K562 (cell line): ENCODE data around the gene RHOF. TPM values are rescaled to one million over a fixed set of nuclear protein-coding genes. Genes with fewer than 3 reads are reported as not detected.

ENCODE experiments used
- ATAC-seq: fragments of 200-7000 bp; cut with Tn5 transposase; 3 replicates; pipeline ENCODE4 v1.9.1; 2020; ENCODE audit warnings: moderate library complexity
- BruUV-seq: library from RNA; stranded (reverse); fragments of 400-500 nt; replicated peaks from 2 replicates; lab custom pipeline; 2021; lab: Mats Ljungman, UMichigan
- CTCF ChIA-PET: fragments of 300-600 bp; formaldehyde crosslinking; extraction: SDS; loops from one replicate; lab custom pipeline; 2021; ENCODE audit warnings: low intra/inter-chr PET ratio; lab: Yijun Ruan, JAX
- POLR2A ChIA-PET: fragments of 300-600, 350-650 bp; sonication (Branson Sonifier 250); formaldehyde crosslinking; extraction: SDS; loops from one replicate; lab custom pipeline; 2021; ENCODE audit warnings: antibody characterized with exemption, inconsistent platforms; lab: Yijun Ruan, JAX
- DNase-seq, 4 experiments: peaks; one replicate each; pipeline versions ENCODE4 v3.0.0 to v3.0.0-alpha.2; 2011 to 2018; ENCODE audit warnings: low spot score in 3 of 4, mixed read lengths in 3 of 4; ENCODE audit errors: extremely low read depth in 1 of 4
- FAIRE-seq: peaks from 2 replicates; lab custom pipeline; 2011; peaks lifted over from hg19 to GRCh38; lab: Jason Lieb, UNC
- H2AFZ ChIP-seq: 2 replicates; pipeline ENCODE4 v1.6.0; 2011; ENCODE audit warnings: low read depth, low read length, control low read depth, inconsistent platforms
- H3K27ac ChIP-seq: fragments of 200-600 bp; 3 replicates; pipeline ENCODE4 v1.8.0; 2011; ENCODE audit warnings: low read depth, mild to moderate bottlenecking, control low read depth, inconsistent platforms, low read length, moderate library complexity, mixed read lengths; ENCODE audit errors: extremely low read depth
- H3K27me3 ChIP-seq, 2 experiments: fragments of 300-600 bp in 1 of 2; 2 replicates in 1 of 2; 3 replicates in 1 of 2; pipeline versions ENCODE4 v1.6.0 to v1.8.0; 2011; ENCODE audit warnings: inconsistent platforms in 2 of 2, low read length in 2 of 2, mild to moderate bottlenecking in 1 of 2, mixed read lengths in 1 of 2, moderate library complexity in 1 of 2; ENCODE audit not compliant: control insufficient read depth in 2 of 2, insufficient read depth in 2 of 2
- H3K36me3 ChIP-seq: fragments of 300-600 bp; 3 replicates; pipeline ENCODE4 v1.8.0; 2011; ENCODE audit warnings: mild to moderate bottlenecking, low read length, inconsistent platforms; ENCODE audit not compliant: control insufficient read depth, insufficient read depth
- H3K4me1 ChIP-seq, 2 experiments: fragments of 200-600 bp in 1 of 2; replicated peaks in 1 of 2; 2 replicates in 1 of 2; 3 replicates in 1 of 2; pipeline versions ENCODE4 v1.5.1 to v1.8.0; 2011; ENCODE audit warnings: inconsistent platforms in 2 of 2, low read length in 2 of 2, mild to moderate bottlenecking in 1 of 2, mixed read lengths in 1 of 2, moderate library complexity in 1 of 2; ENCODE audit not compliant: control insufficient read depth in 2 of 2, insufficient read depth in 2 of 2
- H3K4me2 ChIP-seq: 2 replicates; pipeline ENCODE4 v1.6.1; 2011; ENCODE audit warnings: low read length, control low read depth, inconsistent platforms, mixed read lengths; ENCODE audit not compliant: insufficient read depth
- H3K4me3 ChIP-seq: fragments of 200-600 bp; sonication (generic), shearing (Covaris generic); 2 replicates; pipeline ENCODE4 v1.5.1; 2016; ENCODE audit warnings: control low read depth, inconsistent platforms
- H3K79me2 ChIP-seq: fragments of 200-600 bp; 3 replicates; pipeline ENCODE4 v1.8.0; 2011; ENCODE audit warnings: low read length, inconsistent platforms; ENCODE audit not compliant: control insufficient read depth, insufficient read depth
- H3K9ac ChIP-seq, 2 experiments: 2 replicates each; pipeline versions ENCODE4 v1.6.0 to v1.6.1; 2011; ENCODE audit warnings: low read depth in 2 of 2, low read length in 2 of 2, control low read depth in 1 of 2, inconsistent platforms in 1 of 2, mild to moderate bottlenecking in 1 of 2, mixed read lengths in 1 of 2; ENCODE audit not compliant: insufficient read depth in 1 of 2
- H3K9me1 ChIP-seq: one replicate; pipeline ENCODE4 v1.6.0; 2011; ENCODE audit warnings: inconsistent platforms, mild to moderate bottlenecking, low read length, moderate library complexity; ENCODE audit not compliant: control insufficient read depth, insufficient read depth
- H3K9me3 ChIP-seq: replicated peaks from 2 replicates; pipeline ENCODE4 v1.5.1; 2011; ENCODE audit warnings: low read depth, low read length, inconsistent platforms; ENCODE audit not compliant: control insufficient read depth, insufficient read depth
- H4K20me1 ChIP-seq: replicated peaks from 2 replicates; pipeline ENCODE4 v1.6.1; 2011; ENCODE audit warnings: low read length, inconsistent platforms, mixed read lengths; ENCODE audit not compliant: control insufficient read depth, insufficient read depth
- BRF1 ChIP-seq: IDR thresholded peaks from 3 replicates; pipeline ENCODE4 v1.6.1; 2011; ENCODE audit warnings: borderline replicate concordance, mild to moderate bottlenecking; ENCODE audit not compliant: insufficient read length; ENCODE audit errors: extremely low read depth
- CEBPB ChIP-seq: fragments of 450-650 bp; IDR thresholded peaks from 2 replicates; pipeline ENCODE4 v1.6.1; 2016; ENCODE audit warnings: missing genetic modification characterization, missing compliant biosample characterization
- CREB1 ChIP-seq, 2 experiments: sonication (generic) in 1 of 2; formaldehyde crosslinking in 1 of 2; IDR thresholded peaks; 2 replicates each; pipeline versions ENCODE4 v1.6.1 to v1.8.0; 2012 to 2022; ENCODE audit warnings: inconsistent platforms in 1 of 2, mild to moderate bottlenecking in 1 of 2, missing genetic modification reagents in 1 of 2, moderate library complexity in 1 of 2
- KAT2B ChIP-seq: IDR thresholded peaks from one replicate; pipeline ENCODE4 v1.6.1; 2012; ENCODE audit warnings: low read depth, mild to moderate bottlenecking, control low read depth, inconsistent platforms, low read length, moderate library complexity
- MBD1 ChIP-seq: fragments of 250-450 bp; sonication (Bioruptor Pico); IDR thresholded peaks from 2 replicates; pipeline ENCODE4 v1.8.0; 2022; ENCODE audit warnings: inconsistent platforms
- MEIS2 ChIP-seq: fragments of 450-650 bp; IDR thresholded peaks from 2 replicates; pipeline ENCODE4 v1.6.1; 2014; ENCODE audit warnings: mild to moderate bottlenecking; ENCODE audit not compliant: partially characterized antibody
- MLX ChIP-seq, 2 experiments: fragments of 450-650 bp in 1 of 2; sonication (generic) in 1 of 2; formaldehyde crosslinking; conservative IDR thresholded peaks; 2 replicates each; pipeline versions ENCODE4 v1.4.0 to v1.8.1; 2020 to 2022; ENCODE audit warnings: mild to moderate bottlenecking in 1 of 2, missing genetic modification reagents in 1 of 2
- NCOR1 ChIP-seq: fragments of 450-650 bp; IDR thresholded peaks from 2 replicates; pipeline ENCODE4 v1.6.1; 2016; ENCODE audit warnings: mild to moderate bottlenecking, moderate library complexity
- PKNOX1 ChIP-seq: fragments of 450-650 bp; IDR thresholded peaks from 2 replicates; pipeline ENCODE4 v1.6.1; 2016
- TAF9B ChIP-seq: fragments of 450-650 bp; IDR thresholded peaks from 2 replicates; pipeline ENCODE4 v1.6.1; 2018; ENCODE audit warnings: mild to moderate bottlenecking; ENCODE audit not compliant: partially characterized antibody
- ZNF212 ChIP-seq: fragments of 450-650 bp; formaldehyde crosslinking; IDR thresholded peaks from 2 replicates; pipeline ENCODE4 v1.4.0; 2020; ENCODE audit warnings: mild to moderate bottlenecking
- ZNF395 ChIP-seq: fragments of 200-800 bp; sonication (Bioruptor generic); IDR thresholded peaks from 2 replicates; pipeline ENCODE4 v1.6.1; 2017; ENCODE audit warnings: missing genetic modification characterization, missing compliant biosample characterization
- WGBS: fragments of 100-300 bp; shearing (Covaris generic); methylation state at CpG from one replicate; pipeline ENCODE4 v1.1.6; 2016; ENCODE audit warnings: low coverage, mixed read lengths; ENCODE audit not compliant: insufficient coverage; ENCODE audit errors: missing lambda C conversion rate; 5-methylcytosine and 5-hydroxymethylcytosine counted together
- in situ Hi-C: fragments of 300-500 bp; cut with MboI; formaldehyde crosslinking; loops from 4 replicates; pipeline ENCODE4 v1.15.0; 2018; ENCODE audit warnings: inconsistent platforms, mixed read lengths
- intact Hi-C: fragments of 100-400 bp; cut with micrococcal nuclease; formaldehyde crosslinking; loops from 2 replicates; pipeline ENCODE4 v1.14.2; 2022
- polyA plus RNA-seq, 8 experiments: library from polyadenylated mRNA; depleted of rRNA in 4 of 8; stranded (reverse) in 5 of 8; unstranded in 3 of 8; fragments of >200 nt; fragmentation: Nextera tagmentation in 2 of 8; fragmentation: Illumina TruSeq in 1 of 8; extraction: Ambion mirVana in 2 of 8; extraction: Trizol in 1 of 8; gene quantifications; 2 replicates each; pipeline versions ENCODE4 v1.2.1 to v1.2.3, GENCODE V29; 2011 to 2014; ENCODE audit warnings: inconsistent platforms in 1 of 8, missing spikeins in 1 of 8
- total RNA-seq, 7 experiments: library from RNA; depleted of rRNA in 6 of 7; stranded (reverse); fragments of >200 nt in 6 of 7; fragmentation: Illumina TruSeq in 2 of 7; extraction: Trizol in 2 of 7; gene quantifications; 2 replicates each; pipeline versions ENCODE4 v1.2.1 to v1.2.3, GENCODE V29; 2011 to 2021; ENCODE audit warnings: low replicate concordance in 1 of 7

The RHOF gene
- total and polyA plus RNA-seq, 9 of the 15 experiments (the other 6 are each of a cell fraction or from before 2014, with no cell fraction given): 0.13 to 10.1 (median 4.0) TPM

GRCh38 chr12:121770813-121771625 is 22.5 kb downstream of the RHOF start:
- no peak overlapping the region for H2AFZ ChIP-seq
- H4K20me1 ChIP-seq: no peaks in the 10 kb centered on the region
- no peak overlapping the region for H3K4me3 ChIP-seq
- no peaks in the 10 kb centered on the region for H3K79me2 ChIP-seq
- peaks cover 14 to 50% of the 10 kb centered on the region in 2 experiments; a peak in 4 of 5 replicates for H3K4me1 ChIP-seq
- CTCF ChIA-PET: interaction anchor here (0.9 to 5.1 kb wide), 2 partner anchors 23 to 73 kb away, joined by 4 to 82 read pairs; partner anchors contain the start of gene RHOF
- POLR2A ChIA-PET: interaction anchor here (0.5 to 0.7 kb wide), 3 partner anchors 30 to 778 kb away, joined by 3 to 6 read pairs (median 4); no protein-coding TSS in a partner anchor
- H3K9ac ChIP-seq: peak overlapping the region in 1 of 2 experiments; percentile 73; a peak in 2 of 4 replicates
- H3K9me3 ChIP-seq: no peaks in the 10 kb centered on the region
- FAIRE-seq: no peak
- peaks cover 26% of the 10 kb centered on the region; the same call in 2 of the 3 replicates for H3K36me3 ChIP-seq
- no peaks in the 10 kb centered on the region for H3K9me1 ChIP-seq
- no TSS peak for BruUV-seq
- WGBS: 85% methylated on average over 25 of the region's 25 CpGs
- intact Hi-C loops: no loop called here
- H3K27ac ChIP-seq: no peak overlapping the region
- no peaks in the 10 kb centered on the region for H3K27me3 ChIP-seq
- in situ Hi-C loops: no loop called here
- no peak for ATAC-seq
- no peak for DNase-seq
- H3K4me2 ChIP-seq: no peak overlapping the region
- TF ChIP-seq PKNOX1 (peak; percentile 38; the same call in 1 of the 2 replicates), CEBPB (tag) (peak; percentile 94), ZNF212 (CRISPR knock-in tag) (no peak), BRF1 (no peak), ZNF395 (CRISPR knock-in tag) (no peak), MLX (CRISPR knock-in tag; conservative IDR thresholded peaks at IDR 0.05) (no peak), CREB1 (IDR thresholded peaks at IDR 0.05) (no peak), CREB1 (CRISPR knock-in tag; IDR thresholded peaks at IDR 0.05) (no peak), TAF9B (no peak), MBD1 (CRISPR knock-in tag) (0 out of 2 replicates have a peak, but pooled peaks have one; percentile 63), KAT2B (no peak), MEIS2 (peak; percentile 7), NCOR1 (no peak)
